ENCODE results near the gene CTSS.
A peak's percentile ranks its signal among the peaks of the same experiment; 100 is the strongest.
"Not testable (repeated sequence)": the region's sequence is repeated elsewhere in the genome, so short reads cannot be mapped to it uniquely, and the experiment has no call there.

The CTSS gene

DNA sequence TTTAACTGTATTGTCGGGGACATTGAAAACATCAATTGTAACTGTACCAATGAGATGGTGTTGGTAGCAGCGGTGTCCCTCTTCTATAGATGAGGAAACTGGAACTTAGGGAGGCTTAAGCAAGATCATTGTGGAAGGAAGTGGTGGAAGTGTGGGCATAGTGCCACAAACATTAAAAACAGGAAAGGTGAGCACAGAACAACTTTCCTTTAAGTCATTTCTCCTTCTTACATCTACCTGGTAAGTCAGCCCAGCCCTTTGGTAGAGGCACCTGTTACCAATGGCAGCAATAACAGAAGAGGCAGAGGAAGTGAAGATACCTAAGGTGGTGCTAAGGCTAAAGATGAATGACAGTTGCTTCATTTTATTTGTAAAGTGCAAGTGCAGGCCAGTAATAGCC lies 12.0 kb upstream of the CTSS start:
- no peak overlapping the region for H3K4me3 ChIP-seq (replicated peaks; ENCODE audit: low read depth, low read length)
- no peak for TF ChIP-seq CTCF (IDR thresholded peaks at IDR 0.05; ENCODE audit: low read length, missing control alignments)
- no peak for DNase-seq (ENCODE audit: low read depth)

DNA sequence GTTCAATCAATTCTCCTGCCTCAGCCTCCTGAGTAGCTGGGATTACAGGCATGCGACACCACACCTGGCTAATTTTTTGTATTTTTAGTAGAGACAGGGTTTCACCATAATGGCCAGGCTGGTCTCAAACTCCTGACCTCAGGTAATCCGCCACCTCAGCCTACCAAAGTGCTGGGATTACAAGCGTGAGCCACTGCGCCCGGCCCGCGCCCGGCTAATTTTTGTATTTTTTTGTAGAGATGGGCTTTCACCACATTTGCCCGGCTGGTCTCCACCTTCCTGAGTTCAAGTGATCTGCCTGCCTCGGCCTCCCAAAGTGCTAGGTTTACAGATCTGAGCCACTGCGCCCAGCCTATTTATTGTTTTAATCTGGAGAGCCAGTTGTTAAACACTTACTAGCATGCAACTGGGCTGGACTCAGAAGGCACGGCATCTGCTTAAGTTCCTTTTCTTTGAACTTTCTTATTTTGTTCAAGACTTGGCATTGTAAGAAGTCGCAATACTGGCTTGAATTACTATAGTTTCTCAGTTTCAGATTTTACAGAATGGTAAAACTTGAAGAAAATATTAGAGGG lies 10.4 kb upstream of the CTSS start:
- not testable (repeated sequence) for DNase-seq (ENCODE audit: low read depth); H3K4me3 ChIP-seq (replicated peaks; ENCODE audit: low read depth, low read length)

- no peak overlapping the region for H3K4me3 ChIP-seq (replicated peaks; ENCODE audit: low read depth, low read length)
- TF ChIP-seq CTCF (IDR thresholded peaks at IDR 0.05; ENCODE audit: low read length, missing control alignments): no peak
- no peak for DNase-seq (ENCODE audit: low read depth)
These were observed 9.7 kb upstream of the CTSS start for GRCh38 chr1:150775276-150775675.

- no peak for TF ChIP-seq CTCF (IDR thresholded peaks at IDR 0.05; ENCODE audit: low read length, missing control alignments)
- H3K4me3 ChIP-seq (replicated peaks; ENCODE audit: low read depth, low read length): no peak overlapping the region
- no peak for DNase-seq (ENCODE audit: low read depth)
These were observed 6.7 kb upstream of the CTSS start for GRCh38 chr1:150772326-150772725.

DNA sequence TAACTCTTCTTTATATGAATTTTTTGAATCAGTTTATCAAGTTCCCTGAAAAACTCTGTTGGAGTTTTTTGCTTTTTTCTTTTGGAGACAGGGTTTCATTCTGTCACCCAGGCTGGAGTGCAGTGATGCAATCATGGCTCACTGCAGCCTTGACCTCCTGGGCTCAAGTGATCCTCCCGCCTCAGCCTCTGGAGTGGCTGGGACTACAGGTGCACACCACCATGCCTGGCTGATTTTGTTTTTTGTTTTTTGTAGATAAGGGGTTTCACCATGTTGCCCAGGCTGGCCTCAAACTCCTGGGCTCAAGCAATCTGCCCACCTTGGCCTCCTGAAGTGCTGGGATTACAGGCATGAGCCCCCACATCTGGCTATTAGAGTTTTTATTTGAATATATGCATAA lies 2.1 kb upstream of the CTSS start:
- not testable (repeated sequence) for DNase-seq (ENCODE audit: low read depth); H3K4me3 ChIP-seq (replicated peaks; ENCODE audit: low read depth, low read length)

- not testable (repeated sequence) for DNase-seq (ENCODE audit: low read depth); H3K4me3 ChIP-seq (replicated peaks; ENCODE audit: low read depth, low read length)
These were observed 361 bp upstream of the CTSS start for GRCh38 chr1:150765977-150766301.

DNA sequence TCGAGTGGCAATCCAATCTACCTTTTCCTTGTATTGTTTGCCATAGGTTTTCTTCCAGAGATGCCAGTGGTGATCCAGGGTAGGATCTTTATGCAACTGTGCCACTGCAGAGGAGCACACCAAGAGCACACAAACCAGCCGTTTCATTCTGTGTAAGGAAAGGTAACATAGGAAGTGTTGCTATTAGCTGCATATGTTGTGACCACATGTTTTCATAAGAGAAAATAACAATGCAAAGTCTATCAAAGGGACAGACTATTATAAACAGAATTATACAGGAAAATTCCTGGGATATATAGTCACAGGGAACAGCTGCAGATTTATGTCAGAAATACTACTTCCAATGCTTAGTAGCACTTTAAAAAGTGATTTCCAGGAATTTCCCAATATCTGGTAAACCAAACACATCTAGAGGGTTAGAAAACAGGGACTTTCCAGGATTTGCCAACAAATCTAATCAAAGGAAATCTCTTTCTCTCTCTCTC lies 919 bp downstream of the CTSS start:
- no peak overlapping the region for H3K4me3 ChIP-seq (replicated peaks; ENCODE audit: low read depth, low read length)
- peak; percentile 89 for DNase-seq (ENCODE audit: low read depth)
- no peak for TF ChIP-seq CTCF (IDR thresholded peaks at IDR 0.05; ENCODE audit: low read length, missing control alignments)

GRCh38 chr1:150763018-150763417 lies 2.6 kb downstream of the CTSS start:
- no peak for DNase-seq (ENCODE audit: low read depth)
- TF ChIP-seq CTCF (IDR thresholded peaks at IDR 0.05; ENCODE audit: low read length, missing control alignments): no peak

GRCh38 chr1:150762552-150762951 lies 3.0 kb downstream of the CTSS start:
- no peak overlapping the region for H3K4me3 ChIP-seq (replicated peaks; ENCODE audit: low read depth, low read length)
- no peak for DNase-seq (ENCODE audit: low read depth)
- TF ChIP-seq CTCF (IDR thresholded peaks at IDR 0.05; ENCODE audit: low read length, missing control alignments): no peak

More at GRCh38 chr1:150763018-150763417, 2.6 kb downstream of the CTSS start:
- no peak overlapping the region for H3K4me3 ChIP-seq (replicated peaks; ENCODE audit: low read depth, low read length)
